Pulmonary artery endothelial cell (primary cell): ENCODE measurements around the gene FGD2. TPM values are rescaled to one million over a fixed set of nuclear protein-coding genes. Genes with fewer than 3 reads are reported as not detected.
A peak's percentile ranks its signal among the peaks of the same experiment; 100 is the strongest.
"Not testable (repeated sequence)": the region's sequence is repeated elsewhere in the genome, so short reads cannot be mapped to it uniquely, and the experiment has no call there.

ENCODE experiments used
- DNase-seq: peaks from one replicate; pipeline ENCODE4 v3.0.0-alpha.2; 2011; ENCODE audit warnings: low read depth, low spot score
- total RNA-seq: library from RNA; depleted of rRNA; stranded (reverse); fragments of >200 nt; gene quantifications from 2 replicates; pipeline ENCODE4 v1.2.3, GENCODE V29; 2014

Gene FGD2
- total RNA-seq, 1 donor from 2014 or later = not detected

- no peak for DNase-seq
Measured at GRCh38 chr6:37038292-37039198, 33.1 kb downstream of the FGD2 start.

- no peak for DNase-seq
Measured at GRCh38 chr6:37039958-37040357, 34.5 kb downstream of the FGD2 start.

- DNase-seq = no peak
Measured at GRCh38 chr6:37041521-37041920, 36.1 kb downstream of the FGD2 start.

GRCh38 chr6:37042150-37042549 is 36.7 kb downstream of the FGD2 start:
- no peak for DNase-seq

- DNase-seq = not testable (repeated sequence)
Measured at GRCh38 chr6:37043091-37043490, 37.6 kb downstream of the FGD2 start.

- DNase-seq = no peak
Measured at GRCh38 chr6:37047346-37047688, 41.9 kb downstream of the FGD2 start.

GRCh38 chr6:37047689-37048402 is 42.4 kb downstream of the FGD2 start:
- no peak for DNase-seq

GRCh38 chr6:37048403-37048850 is 43.0 kb downstream of the FGD2 start:
- no peak for DNase-seq

- no peak for DNase-seq
Measured at GRCh38 chr6:37048851-37049757, 43.6 kb downstream of the FGD2 start.

GRCh38 chr6:37049758-37050044 is 44.2 kb downstream of the FGD2 start:
- DNase-seq = no peak

GRCh38 chr6:37050045-37050853 is 44.8 kb downstream of the FGD2 start:
- no peak for DNase-seq

- no peak for DNase-seq
Measured at GRCh38 chr6:37050854-37051137, 45.3 kb downstream of the FGD2 start.

GRCh38 chr6:37051138-37052026 is 45.9 kb downstream of the FGD2 start:
- peak; percentile 33 for DNase-seq

GRCh38 chr6:37052027-37052628 is 46.7 kb downstream of the FGD2 start:
- no peak for DNase-seq

- no peak for DNase-seq
Measured at GRCh38 chr6:37053683-37054082, 48.2 kb downstream of the FGD2 start.

GRCh38 chr6:37054171-37054570 is 48.7 kb downstream of the FGD2 start:
- no peak for DNase-seq

GRCh38 chr6:37054580-37054979 is 49.1 kb downstream of the FGD2 start:
- DNase-seq = no peak

GRCh38 chr6:37056112-37056403 is 50.6 kb downstream of the FGD2 start:
- DNase-seq = no peak

- no peak for DNase-seq
Measured at GRCh38 chr6:37056439-37057127, 51.1 kb downstream of the FGD2 start.

- no peak for DNase-seq
Measured at GRCh38 chr6:37057128-37057471, 51.6 kb downstream of the FGD2 start.
